SIG-M5 (cell line): ENCODE measurements around the gene TTC12.

ENCODE experiments used
- DNase-seq: peaks from one replicate; lab custom pipeline; 2025; lab: John Stamatoyannopoulos, UW

The TTC12 gene, protein sequence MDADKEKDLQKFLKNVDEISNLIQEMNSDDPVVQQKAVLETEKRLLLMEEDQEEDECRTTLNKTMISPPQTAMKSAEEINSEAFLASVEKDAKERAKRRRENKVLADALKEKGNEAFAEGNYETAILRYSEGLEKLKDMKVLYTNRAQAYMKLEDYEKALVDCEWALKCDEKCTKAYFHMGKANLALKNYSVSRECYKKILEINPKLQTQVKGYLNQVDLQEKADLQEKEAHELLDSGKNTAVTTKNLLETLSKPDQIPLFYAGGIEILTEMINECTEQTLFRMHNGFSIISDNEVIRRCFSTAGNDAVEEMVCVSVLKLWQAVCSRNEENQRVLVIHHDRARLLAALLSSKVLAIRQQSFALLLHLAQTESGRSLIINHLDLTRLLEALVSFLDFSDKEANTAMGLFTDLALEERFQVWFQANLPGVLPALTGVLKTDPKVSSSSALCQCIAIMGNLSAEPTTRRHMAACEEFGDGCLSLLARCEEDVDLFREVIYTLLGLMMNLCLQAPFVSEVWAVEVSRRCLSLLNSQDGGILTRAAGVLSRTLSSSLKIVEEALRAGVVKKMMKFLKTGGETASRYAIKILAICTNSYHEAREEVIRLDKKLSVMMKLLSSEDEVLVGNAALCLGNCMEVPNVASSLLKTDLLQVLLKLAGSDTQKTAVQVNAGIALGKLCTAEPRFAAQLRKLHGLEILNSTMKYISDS

DNA sequence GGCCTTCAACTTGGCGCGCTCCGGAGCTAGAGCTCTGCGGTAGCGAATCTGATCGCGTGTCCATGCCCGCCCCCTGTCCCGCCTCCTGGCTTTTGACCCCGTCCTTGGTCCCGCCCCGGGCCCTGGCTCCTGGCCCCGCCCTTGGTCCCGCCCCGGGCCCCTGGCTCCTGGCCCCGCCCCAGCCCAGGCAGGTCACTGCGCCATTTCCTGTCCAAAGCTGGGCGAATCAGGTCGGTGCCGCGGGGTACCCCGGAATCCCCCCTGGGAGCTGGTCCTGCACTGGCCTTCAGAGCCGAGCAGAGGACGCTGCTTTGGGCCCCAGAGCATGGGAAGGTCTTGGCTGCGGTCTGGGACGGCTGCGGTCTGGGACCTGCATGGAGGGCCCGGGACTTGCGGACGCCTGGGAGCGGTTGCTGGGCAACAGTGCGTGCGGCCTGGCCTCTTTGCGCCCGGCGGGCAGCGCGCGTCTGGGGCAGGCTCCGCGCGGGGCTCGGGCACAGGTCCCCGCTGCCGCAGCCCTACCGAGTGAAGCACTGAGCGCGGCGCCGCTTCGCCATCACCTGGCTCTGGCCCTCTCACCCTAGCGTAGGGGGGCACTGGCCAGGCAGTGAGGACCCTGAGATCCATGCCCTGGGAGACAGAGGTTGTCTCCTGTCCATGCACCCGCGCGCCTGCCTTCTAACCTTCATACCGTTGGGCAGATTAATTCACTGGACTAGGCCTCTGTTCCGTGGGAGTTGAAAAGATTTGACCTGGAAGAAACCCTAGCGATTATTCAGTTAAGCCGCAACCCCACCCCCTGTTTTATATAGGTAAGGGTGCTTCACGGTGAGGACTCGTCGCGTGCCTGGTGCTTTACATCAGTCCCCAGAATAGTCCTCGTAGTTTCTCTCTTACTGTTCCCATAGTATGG, at the start of gene TTC12:
Gene TTC12 (plus strand): TSS at position 195 of the 913 bp plus-strand sequence. CDS start 1,675 bp downstream, outside the sequence.
- no peak for DNase-seq

DNA sequence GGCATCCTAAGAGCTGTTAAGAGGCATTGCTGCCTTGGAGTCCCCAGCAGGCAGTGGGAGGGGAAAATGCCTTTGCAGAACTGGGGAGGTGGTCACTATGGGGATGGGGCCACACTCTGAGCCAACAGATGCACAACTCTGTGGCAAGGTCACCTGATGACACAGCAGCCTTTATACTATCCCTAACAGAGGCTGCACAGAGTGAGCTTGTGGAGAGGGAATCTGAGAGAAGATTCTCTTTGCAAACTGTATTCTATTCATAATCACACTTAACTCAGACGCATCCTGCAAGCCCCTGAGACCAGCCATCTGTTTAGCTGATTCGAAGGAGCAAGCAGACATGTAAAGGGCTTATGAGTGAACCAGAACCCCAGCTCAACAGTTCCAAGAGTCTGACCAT, 49.0 kb upstream of the TTC12 start:
- no peak for DNase-seq

DNA sequence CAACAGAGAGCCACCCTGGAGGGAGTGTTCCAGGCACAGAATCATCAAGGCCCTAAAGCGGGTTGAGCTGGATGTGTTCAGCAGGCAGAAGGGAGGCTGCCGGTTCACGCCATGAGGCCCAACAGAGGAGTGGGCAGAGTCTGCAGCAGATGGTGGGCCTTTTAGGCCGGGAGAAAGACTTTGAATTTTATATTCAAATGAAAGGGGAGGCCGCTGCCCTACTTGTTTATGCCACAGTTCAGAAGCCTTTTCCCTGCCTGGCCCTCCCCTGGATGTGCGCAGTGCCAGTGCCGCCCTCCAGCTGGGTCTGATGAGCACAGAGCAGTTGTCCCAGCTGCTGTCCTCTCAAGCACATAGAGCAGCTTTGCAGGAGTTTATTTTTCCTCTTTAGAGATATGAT, 46.9 kb upstream of the TTC12 start:
- no peak for DNase-seq

DNA sequence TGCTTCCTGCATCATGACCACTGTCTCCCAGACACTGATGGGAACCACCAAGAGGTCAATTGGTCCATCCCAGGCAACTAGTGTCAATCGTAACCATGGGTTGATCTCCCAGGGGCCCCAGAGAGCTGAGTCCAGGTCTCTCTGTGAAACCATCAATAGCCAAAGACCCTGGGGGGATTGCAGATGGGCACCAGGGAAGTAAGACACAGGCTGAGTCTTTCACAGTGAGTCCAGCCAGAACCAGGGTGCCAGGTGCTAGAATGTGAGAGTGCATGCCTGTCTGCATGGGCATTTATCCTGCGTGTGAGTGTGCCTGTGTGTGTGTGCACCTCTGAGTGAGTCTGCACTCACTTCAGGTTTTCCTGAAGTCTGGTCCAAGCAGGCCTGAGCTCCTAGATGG, 45.3 kb upstream of the TTC12 start:
- DNase-seq, result no peak

DNA sequence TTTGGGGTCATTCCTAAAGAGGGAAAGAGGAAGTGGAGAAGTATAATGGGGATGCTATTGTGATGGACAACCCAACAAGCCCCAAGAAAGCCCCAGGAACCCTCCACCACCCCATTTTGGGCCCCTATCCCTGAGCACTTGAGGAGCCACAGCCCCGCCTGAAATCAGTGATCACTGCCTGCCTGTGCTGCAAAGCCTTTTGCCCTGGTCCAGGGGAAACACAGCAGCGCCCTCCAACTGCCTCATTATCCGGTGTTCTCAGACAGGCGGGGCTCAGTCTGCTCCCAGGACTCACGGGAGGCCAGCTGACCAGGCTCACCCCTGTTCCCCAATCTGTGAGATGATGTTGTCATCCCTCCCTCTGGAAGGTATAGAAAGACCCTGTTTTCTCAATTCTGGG, 44.7 kb upstream of the TTC12 start:
- DNase-seq, result no peak

DNA sequence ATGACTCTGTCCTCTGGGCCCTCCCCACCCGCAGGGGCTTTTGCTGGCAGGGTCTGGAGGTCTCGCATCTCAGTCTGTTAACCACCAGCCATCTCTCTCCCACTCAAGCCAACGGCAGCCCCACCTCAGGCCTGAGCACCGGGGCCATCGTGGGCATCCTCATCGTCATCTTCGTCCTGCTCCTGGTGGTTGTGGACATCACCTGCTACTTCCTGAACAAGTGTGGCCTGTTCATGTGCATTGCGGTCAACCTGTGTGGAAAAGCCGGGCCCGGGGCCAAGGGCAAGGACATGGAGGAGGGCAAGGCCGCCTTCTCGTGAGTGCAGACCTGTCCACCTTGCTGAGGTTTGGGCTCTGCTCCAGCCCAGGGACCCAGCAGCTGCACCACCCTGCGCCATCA, 44.3 kb upstream of the TTC12 start:
- no peak for DNase-seq

DNA sequence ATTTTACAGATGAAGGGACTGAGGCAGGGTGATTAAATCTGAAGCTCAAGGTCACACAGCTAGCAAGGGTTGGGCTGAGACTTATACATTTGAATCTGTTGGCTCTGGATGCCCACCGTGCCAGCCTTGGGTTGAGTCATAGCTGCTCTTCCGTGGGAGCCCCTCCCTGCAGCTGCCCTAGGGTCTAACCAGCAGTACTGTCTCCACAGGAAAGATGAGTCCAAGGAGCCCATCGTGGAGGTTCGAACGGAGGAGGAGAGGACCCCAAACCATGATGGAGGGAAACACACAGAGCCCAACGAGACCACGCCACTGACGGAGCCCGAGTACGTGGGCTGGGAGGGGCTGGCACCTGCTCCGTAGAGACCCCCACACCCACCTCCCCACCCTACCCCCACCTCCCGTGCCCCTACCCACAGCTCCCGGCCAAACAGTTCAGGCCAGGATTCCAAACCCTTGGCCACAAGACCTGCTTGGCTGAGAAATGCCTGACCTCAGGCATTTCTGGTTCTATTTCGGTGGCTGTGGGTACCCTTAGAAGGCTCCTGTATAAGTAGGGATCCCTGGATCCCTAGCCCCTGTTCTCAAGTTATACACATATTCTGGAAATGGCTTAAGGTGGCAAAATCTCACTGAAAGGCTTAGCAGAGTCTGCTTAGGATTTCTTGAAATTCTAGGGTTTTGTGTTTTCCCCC, 42.7 kb upstream of the TTC12 start:
- no peak for DNase-seq

DNA sequence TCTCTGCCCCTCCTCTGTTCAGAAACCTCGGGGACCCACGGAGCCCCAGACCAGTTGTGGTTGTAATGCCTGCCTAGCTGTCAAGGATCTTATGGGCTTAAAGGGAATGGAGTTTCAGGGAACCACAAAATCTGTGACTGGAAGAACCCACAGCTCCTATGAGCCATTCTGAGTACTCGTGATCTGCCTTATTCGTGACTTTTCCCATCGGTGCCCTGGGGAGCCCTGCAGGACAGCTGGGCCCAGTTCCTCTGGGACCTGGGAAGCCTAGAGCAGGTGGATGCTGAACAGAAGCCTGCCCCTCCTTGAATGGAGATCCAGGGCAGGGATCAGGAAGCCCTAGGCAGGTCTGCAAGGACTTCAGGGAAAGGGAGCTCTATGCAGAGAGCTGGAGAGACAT, 42.1 kb upstream of the TTC12 start:
- DNase-seq, result no peak

DNA sequence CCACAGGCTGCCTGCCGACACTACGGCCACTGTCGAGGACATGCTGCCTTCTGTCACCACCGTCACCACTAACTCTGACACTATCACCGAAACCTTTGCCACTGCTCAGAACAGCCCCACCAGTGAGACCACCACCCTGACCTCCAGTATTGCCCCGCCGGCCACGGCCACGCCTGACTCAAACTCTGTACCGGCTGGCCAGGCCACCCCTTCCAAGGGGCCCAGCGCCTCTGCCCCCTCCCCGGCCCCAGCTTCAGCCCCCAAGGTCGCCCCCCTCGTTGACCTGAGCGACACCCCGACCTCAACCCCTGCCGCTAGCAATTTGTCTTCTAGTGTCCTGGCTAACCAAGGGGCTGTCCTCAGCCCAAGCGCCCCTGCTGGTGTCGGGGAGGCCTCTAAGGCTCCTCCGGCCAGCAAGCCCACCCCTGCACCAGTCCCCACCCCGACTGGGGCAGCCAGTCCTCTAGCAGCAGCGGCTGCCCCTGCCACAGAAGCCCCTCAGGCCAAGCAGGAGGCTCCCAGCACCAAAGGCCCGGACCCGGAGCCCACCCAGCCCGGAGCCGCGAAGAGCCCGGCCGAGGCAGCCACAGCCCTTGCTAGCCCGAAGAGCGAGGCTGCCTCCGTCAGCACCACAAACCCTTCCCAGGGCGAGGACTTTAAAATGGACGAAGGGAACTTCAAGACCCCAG, 41.3 kb upstream of the TTC12 start:
- no peak for DNase-seq

DNA sequence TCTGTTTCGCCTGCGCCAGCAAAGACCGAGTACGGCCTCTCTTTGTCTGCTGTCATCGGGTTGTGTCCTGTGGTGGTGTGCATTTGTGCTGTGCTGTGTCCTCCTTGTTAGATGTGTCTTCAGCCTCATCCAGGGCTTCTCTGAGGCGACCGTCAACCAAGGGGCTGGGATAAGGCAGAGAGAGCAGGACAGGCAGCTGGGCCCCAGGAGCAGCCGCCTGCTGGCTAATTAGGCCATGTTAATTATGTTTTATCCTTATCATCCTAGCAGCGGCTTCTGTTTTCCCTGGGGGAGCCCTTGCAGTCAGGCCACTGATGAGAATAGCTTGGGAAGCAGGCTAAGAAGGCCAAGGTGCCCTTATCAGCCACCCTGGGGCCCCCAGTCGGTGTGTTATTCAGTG, 40.7 kb upstream of the TTC12 start:
- no peak for DNase-seq

DNA sequence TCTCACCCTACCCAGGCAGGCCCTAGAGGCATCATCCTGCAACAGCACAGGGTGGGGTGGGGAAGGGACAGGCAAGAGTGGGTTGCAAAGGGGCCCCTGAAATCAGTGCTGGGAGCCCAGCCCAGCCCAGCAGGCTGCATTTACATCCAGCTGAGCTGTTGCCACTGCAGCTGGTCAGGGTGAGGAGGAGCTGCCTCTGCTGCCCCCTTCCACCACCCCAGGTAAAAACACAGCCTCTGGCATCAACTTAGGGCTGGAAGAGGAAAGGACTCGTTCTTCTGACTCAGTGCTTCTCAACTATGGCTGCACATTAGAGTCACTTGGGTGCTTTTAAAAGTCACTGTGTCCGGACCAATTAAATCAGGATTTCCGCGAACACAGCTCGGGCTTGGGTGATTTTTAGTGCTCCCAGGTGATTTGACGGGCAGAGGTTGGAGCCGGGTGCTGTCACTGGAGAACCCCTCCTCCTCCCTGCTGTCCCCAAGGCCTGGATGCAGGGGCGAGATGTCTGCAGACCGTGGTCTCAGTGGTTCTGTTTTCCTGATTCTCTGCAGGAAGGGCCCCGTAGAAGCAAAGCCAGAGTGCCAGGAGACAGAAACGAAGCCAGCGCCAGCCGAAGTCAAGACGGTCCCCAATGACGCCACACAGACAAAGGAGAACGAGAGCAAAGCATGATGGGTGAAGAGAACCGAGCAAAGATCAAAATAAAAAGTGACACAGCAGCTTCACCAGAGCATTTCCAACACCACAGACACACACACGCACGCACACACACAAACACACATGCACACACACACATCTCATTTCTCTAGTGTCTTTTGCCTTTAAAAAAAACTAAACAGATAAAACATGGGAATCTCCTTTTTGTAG, 39.4 kb upstream of the TTC12 start:
- DNase-seq, result no peak

DNA sequence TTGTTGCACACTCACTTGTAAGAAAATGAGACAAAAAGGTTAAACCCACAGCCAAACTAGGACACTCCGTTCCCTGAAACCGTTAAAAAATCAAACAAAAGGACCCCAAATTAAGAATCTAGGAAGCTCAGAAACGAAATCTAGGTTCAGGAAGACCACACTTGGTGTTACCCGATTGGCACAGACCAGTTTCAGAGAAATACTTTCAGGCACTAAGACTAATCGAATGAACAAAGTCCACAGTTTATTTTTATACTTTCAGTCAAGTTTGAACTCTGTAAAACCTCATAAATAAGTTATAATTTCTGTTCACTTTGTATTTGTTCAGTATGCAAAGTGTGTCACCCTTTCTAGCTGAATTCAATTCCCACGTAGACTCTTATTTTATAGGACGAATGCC, 38.8 kb upstream of the TTC12 start:
- no peak for DNase-seq

DNA sequence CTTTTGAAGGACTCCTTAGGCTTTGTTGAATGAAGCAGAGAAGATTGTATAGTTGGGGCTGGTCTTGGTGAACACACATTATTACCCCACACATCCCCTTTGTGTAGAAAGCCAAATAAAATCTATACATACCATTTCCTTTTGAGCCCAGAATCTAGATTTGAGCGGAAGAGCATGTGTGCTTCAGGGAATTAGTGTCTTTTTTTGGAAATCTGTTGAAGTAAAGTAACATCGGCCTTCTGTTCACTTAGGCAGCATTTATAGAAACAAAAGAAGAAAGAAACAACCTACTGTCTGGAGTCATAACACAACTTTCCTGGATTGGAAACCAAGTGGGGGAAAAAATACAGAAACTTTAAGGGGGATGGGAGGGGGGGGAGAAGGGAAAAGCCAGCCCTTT, 37.9 kb upstream of the TTC12 start:
- no peak for DNase-seq

DNA sequence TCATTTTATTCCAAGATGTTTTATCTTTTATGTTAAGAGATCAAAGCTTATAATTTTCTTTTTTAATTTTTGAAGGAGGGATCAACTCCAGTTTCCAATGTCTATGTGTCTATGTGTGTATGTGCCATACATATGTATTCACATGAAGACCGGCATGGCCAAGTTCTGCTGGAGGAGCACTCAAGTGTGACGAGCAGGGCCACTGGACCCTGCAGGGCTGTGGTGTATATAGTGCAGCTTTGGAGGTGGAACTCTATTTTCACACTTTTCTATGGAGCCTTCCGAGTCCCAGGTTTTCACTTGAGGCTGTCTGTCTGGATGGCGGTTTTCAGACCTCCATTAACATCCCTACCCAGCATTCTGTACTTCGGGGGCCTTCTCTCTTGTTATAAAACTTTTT, 36.5 kb upstream of the TTC12 start:
- DNase-seq, result no peak

DNA sequence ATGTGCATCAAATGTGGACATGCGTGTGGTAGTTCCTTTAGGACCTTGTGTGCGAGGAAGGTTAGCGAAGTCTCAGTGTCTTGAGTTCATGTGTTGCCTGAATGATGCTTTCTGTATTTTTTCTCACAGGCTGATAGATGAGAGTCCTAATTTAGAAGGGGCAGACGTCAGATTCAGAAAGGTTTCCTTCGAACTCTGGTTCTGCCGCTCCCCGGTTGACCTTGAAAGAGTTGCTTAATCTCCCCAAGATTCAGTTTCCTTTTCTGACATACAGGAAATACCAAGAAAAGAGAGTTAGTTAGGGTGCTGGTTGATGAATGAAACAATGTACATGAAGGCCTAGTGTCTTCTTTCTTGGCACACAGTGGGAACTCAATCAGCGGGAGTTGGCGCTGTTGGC, 35.9 kb upstream of the TTC12 start:
- no peak for DNase-seq

DNA sequence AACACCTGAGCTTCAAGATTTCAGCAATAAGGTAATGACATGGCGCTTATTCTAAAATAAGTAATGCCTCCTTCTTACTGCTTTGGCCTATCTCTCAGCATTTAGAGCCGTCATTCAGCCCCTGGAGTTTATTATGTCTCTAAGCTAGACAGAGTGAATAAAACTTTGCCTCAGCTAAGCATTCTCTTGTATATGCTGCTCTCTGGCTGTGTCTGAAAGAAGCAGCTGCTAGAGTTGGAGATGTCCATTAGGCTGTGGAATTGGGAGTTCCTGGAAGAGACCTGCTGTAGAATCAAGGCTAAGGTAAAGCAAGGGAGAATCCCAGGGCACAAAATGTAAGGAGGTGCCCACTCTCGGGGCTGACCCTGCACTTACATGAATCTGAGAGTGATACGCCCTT, 35.5 kb upstream of the TTC12 start:
- DNase-seq, result no peak

DNA sequence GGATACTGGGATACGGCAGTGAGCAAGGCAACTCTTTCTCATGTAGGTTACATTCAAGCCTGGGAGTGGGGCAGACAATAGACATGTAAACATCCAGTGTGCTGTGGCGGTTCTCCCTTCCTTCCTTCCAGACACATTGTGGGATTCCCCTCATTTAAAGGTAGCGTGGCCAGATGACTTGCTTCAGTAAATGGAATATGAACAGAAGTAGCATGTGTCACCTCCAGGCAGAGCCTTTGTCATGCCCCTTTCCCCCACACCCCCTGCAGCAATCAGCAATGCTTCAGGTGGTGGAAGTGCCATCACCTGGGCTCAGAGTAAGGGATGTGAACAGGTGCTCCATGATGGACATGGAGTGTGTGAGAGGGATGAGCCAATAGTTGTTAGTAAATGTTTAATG, 34.8 kb upstream of the TTC12 start:
- no peak for DNase-seq

DNA sequence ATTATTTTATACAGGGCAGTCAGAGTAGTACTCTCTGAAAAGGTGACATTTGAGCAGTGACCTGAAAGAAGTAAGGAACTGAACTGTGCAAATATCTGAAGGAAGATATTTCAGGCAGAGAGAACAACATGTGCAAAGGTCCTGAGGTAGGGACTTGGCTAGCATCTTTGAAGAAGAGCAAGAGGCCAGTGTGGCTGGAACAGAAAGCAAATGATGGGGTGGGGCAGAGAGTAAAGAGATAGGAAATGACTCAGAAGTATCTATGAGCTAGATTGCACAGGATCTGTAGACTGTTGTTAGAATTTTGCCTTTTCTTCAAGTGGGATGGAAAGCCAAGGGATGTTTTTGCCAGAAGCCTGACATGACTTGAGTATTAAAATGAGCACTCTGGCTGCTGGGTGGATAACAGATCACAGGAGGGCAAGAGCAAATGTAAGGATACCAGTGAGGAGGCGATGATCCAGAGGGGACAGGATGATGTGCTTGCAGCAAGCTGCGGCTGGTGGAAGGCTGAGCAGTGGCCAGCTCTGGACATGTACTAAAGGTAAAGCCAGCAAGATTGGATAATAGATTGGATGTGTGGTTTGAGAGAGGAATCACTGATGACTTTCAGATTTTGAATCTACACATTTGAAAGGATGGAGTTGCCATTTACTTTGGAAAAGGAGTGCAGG, 33.2 kb upstream of the TTC12 start:
- DNase-seq, result no peak

DNA sequence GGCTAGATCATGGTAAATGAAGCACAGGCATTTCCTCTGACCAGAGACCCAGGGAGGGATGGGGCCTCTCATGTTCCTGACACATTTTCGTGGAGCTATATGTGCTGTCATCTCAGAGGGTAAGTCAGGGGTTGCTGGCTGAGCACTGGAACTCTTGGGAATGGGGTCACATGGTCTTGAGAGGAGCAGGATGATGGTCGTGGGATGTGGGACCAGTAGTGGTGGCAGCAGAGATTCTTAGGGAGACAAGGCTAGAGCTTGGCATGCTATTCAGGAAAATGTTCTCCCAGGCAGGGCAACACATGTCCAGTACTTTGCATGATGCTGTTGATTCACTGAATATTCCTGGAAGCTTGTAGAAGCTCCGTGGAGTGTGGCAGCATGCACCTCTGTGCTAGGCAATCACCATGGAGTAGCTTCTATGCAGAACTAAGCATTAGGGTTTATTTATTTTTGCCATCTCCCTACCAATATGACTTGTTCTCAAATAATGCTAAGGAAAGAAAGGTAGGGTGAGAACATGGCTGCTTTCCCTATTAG, 31.4 kb upstream of the TTC12 start:
- DNase-seq, result no peak

DNA sequence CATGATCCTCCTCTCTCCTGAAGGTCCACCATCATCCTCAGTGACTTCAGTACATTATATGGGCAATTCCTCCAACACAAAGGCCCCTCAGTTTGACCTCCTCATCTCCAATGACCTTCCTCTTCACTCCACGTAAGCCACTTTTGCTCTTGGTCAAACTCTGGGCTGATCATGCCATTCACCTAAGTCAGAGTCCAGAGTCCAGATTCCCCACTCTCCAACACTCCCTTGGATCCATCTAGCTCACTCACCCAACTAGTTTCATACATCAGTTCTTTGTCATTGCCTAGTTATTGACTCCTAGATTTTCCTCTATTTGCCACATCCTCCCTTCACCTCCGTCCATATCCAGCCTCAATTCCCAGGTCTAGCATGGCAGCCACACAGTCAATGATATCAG, 30.5 kb upstream of the TTC12 start:
- DNase-seq, result no peak
